Measurements from ENCODE around the gene PEPD.

Gene PEPD

GRCh38 chr19:33403973-33404304, 117.7 kb downstream of the PEPD start:
- no peak for DNase-seq

- no peak for DNase-seq
Observed at GRCh38 chr19:33403221-33403972, 118.2 kb downstream of the PEPD start.

- DNase-seq, result no peak
Observed at GRCh38 chr19:33402421-33403220, 119.0 kb downstream of the PEPD start.

- no peak for DNase-seq
Observed at GRCh38 chr19:33401683-33402420, 119.7 kb downstream of the PEPD start.

- no peak for DNase-seq
Observed at GRCh38 chr19:33400856-33401682, 120.5 kb downstream of the PEPD start.

- no peak for DNase-seq
Observed at GRCh38 chr19:33399745-33400681, 121.6 kb downstream of the PEPD start.

GRCh38 chr19:33399081-33399744, 122.4 kb downstream of the PEPD start:
- DNase-seq, result no peak

- DNase-seq, result no peak
Observed at GRCh38 chr19:33398361-33399060, 123.1 kb downstream of the PEPD start.

- no peak for DNase-seq
Observed at GRCh38 chr19:33397536-33398360, 123.8 kb downstream of the PEPD start.

- no peak for DNase-seq
Observed at GRCh38 chr19:33396701-33397535, 124.7 kb downstream of the PEPD start.

- DNase-seq, result no peak
Observed at GRCh38 chr19:33395561-33396550, 125.7 kb downstream of the PEPD start.

GRCh38 chr19:33394723-33395560, 126.6 kb downstream of the PEPD start:
- DNase-seq, result no peak

GRCh38 chr19:33394006-33394722, 127.4 kb downstream of the PEPD start:
- DNase-seq, result no peak

GRCh38 chr19:33393286-33394005, 128.1 kb downstream of the PEPD start:
- no peak for DNase-seq
